A673 (cell line): ENCODE measurements around the gene P4HA1.

Source experiments
- CTCF ChIP-seq: fragments of 300-800, 200-600 bp; sonication (generic); conservative IDR thresholded peaks from 2 replicates; pipeline ENCODE4 v1.5.1; 2017; ENCODE audit warnings: low read depth, mild to moderate bottlenecking, antibody characterized with exemption, low read length, moderate library complexity, mixed read lengths
- EZH2 ChIP-seq: fragments of 200-600 bp; sonication (generic); IDR thresholded peaks from 2 replicates; pipeline ENCODE4 v1.6.1; 2017; ENCODE audit warnings: borderline replicate concordance, low read depth, mild to moderate bottlenecking, mixed read lengths, antibody characterized with exemption, low read length; ENCODE audit not compliant: poor library complexity, severe bottlenecking

- TF ChIP-seq CTCF (no peak), EZH2 (no peak)
Measured at GRCh38 chr10:73110345-73110849, 13.7 kb upstream of the P4HA1 start, which contains the start of gene NUDT13.
